Myometrial cell (primary cell): ENCODE measurements around the gene EMX2. TPM values are rescaled to one million over a fixed set of nuclear protein-coding genes. Genes with fewer than 3 reads are reported as not detected.

Experiments
- total RNA-seq: library from RNA; depleted of rRNA; stranded (reverse); fragments of >200 nt; gene quantifications from 2 replicates; pipeline ENCODE4 v1.2.3, GENCODE V29; 2015

EMX2 gene
- 3.2 and 4.6 TPM in 2 replicates for total RNA-seq

GRCh38 chr10:117542706-117543224 is at the start of gene EMX2:
Gene EMX2, plus strand, starts transcription at chr10:117542746. Its CDS starts 522 bp downstream, at chr10:117543268.

Other genes starting within 250 kb of the EMX2 start
- gene PDZD8, start 167.3 kb upstream of the EMX2 start, total RNA-seq = 11.8 and 15.1 TPM in 2 replicates